ENCODE measurements around the gene CTNNA3. TPM values are rescaled to one million over a fixed set of nuclear protein-coding genes. Genes with fewer than 3 reads are reported as not detected.
A peak's percentile ranks its signal among the peaks of the same experiment; 100 is the strongest.
"Not testable (repeated sequence)": the region's sequence is repeated elsewhere in the genome, so short reads cannot be mapped to it uniquely, and the experiment has no call there.

The CTNNA3 gene
- total RNA-seq, 1 experiment from 2014 or later, result not detected

GRCh38 chr10:67549390-67549789 is 146.6 kb downstream of the CTNNA3 start:
- H3K27me3 ChIP-seq (ENCODE audit: low read length), result 0 out of 2 replicates have a peak, but pooled peaks cover 4% of the 10 kb centered on the region
- no peaks in the 10 kb centered on the region for H3K79me2 ChIP-seq (ENCODE audit: low read length)
- H3K27ac ChIP-seq (ENCODE audit: low read length), result no peak overlapping the region
- no peaks in the 10 kb centered on the region for H4K20me1 ChIP-seq (ENCODE audit: insufficient read depth, low read depth, low read length)
- H3K9me2 ChIP-seq (replicated peaks; ENCODE audit: insufficient read depth, low read length), result no peaks in the 10 kb centered on the region
- no peak overlapping the region for H3K9ac ChIP-seq (ENCODE audit: low read length)
- no peak overlapping the region for H3K4me2 ChIP-seq (ENCODE audit: low read depth, low read length, poor library complexity, severe bottlenecking)
- no peak overlapping the region for H3K4me3 ChIP-seq (ENCODE audit: low read length)
- no peaks in the 10 kb centered on the region for H3K4me1 ChIP-seq (ENCODE audit: low read length)
- H2AFZ ChIP-seq (ENCODE audit: low read length), result no peak overlapping the region
- no peaks in the 10 kb centered on the region for H3K9me3 ChIP-seq (ENCODE audit: low read length)
- H3K36me3 ChIP-seq (ENCODE audit: insufficient read depth, low read length), result no peaks in the 10 kb centered on the region
- DNase-seq, result no peak

- Histone ChIP-seq H3K4me2 (ENCODE audit: low read depth, low read length, poor library complexity, severe bottlenecking) (no peak overlapping the region), H3K9ac (ENCODE audit: low read length) (no peak overlapping the region), H3K27ac (ENCODE audit: low read length) (no peak overlapping the region), H3K36me3 (ENCODE audit: insufficient read depth, low read length) (no peaks in the 10 kb centered on the region), H2AFZ (ENCODE audit: low read length) (no peak overlapping the region), H3K9me3 (ENCODE audit: low read length) (no peaks in the 10 kb centered on the region), H3K79me2 (ENCODE audit: low read length) (no peaks in the 10 kb centered on the region), H3K9me2 (replicated peaks; ENCODE audit: insufficient read depth, low read length) (no peaks in the 10 kb centered on the region), H4K20me1 (ENCODE audit: insufficient read depth, low read depth, low read length) (no peaks in the 10 kb centered on the region), H3K4me1 (ENCODE audit: low read length) (no peaks in the 10 kb centered on the region), H3K27me3 (ENCODE audit: low read length) (no peaks in the 10 kb centered on the region), H3K4me3 (ENCODE audit: low read length) (no peak overlapping the region)
- DNase-seq, result no peak
These were observed 154.6 kb downstream of the CTNNA3 start for GRCh38 chr10:67541411-67541810.

GRCh38 chr10:67539312-67539711 is 156.7 kb downstream of the CTNNA3 start:
- Histone ChIP-seq H3K9me3 (ENCODE audit: low read length) (no peaks in the 10 kb centered on the region), H2AFZ (ENCODE audit: low read length) (no peak overlapping the region), H3K36me3 (ENCODE audit: insufficient read depth, low read length) (no peaks in the 10 kb centered on the region), H3K4me3 (ENCODE audit: low read length) (no peak overlapping the region), H3K27ac (ENCODE audit: low read length) (no peak overlapping the region), H3K27me3 (ENCODE audit: low read length) (no peaks in the 10 kb centered on the region), H3K9me2 (replicated peaks; ENCODE audit: insufficient read depth, low read length) (no peaks in the 10 kb centered on the region), H3K4me2 (ENCODE audit: low read depth, low read length, poor library complexity, severe bottlenecking) (no peak overlapping the region), H4K20me1 (ENCODE audit: insufficient read depth, low read depth, low read length) (no peaks in the 10 kb centered on the region), H3K79me2 (ENCODE audit: low read length) (no peaks in the 10 kb centered on the region), H3K4me1 (ENCODE audit: low read length) (no peaks in the 10 kb centered on the region), H3K9ac (ENCODE audit: low read length) (no peak overlapping the region)
- DNase-seq, result no peak

GRCh38 chr10:67537906-67538305 is 158.1 kb downstream of the CTNNA3 start:
- H3K79me2 ChIP-seq (ENCODE audit: low read length), result no peaks in the 10 kb centered on the region
- H3K36me3 ChIP-seq (ENCODE audit: insufficient read depth, low read length), result no peaks in the 10 kb centered on the region
- H2AFZ ChIP-seq (ENCODE audit: low read length), result no peak overlapping the region
- H3K27ac ChIP-seq (ENCODE audit: low read length), result no peak overlapping the region
- DNase-seq, result no peak
- no peaks in the 10 kb centered on the region for H4K20me1 ChIP-seq (ENCODE audit: insufficient read depth, low read depth, low read length)
- no peaks in the 10 kb centered on the region for H3K9me2 ChIP-seq (replicated peaks; ENCODE audit: insufficient read depth, low read length)
- no peak overlapping the region for H3K9ac ChIP-seq (ENCODE audit: low read length)
- H3K9me3 ChIP-seq (ENCODE audit: low read length), result no peaks in the 10 kb centered on the region
- no peak overlapping the region for H3K4me3 ChIP-seq (ENCODE audit: low read length)
- H3K4me1 ChIP-seq (ENCODE audit: low read length), result no peaks in the 10 kb centered on the region
- H3K4me2 ChIP-seq (ENCODE audit: low read depth, low read length, poor library complexity, severe bottlenecking), result no peak overlapping the region
- H3K27me3 ChIP-seq (ENCODE audit: low read length), result no peaks in the 10 kb centered on the region

GRCh38 chr10:67533376-67533775 is 162.6 kb downstream of the CTNNA3 start:
- H3K79me2 ChIP-seq (ENCODE audit: low read length), result no peaks in the 10 kb centered on the region
- no peak overlapping the region for H3K4me2 ChIP-seq (ENCODE audit: low read depth, low read length, poor library complexity, severe bottlenecking)
- H3K27me3 ChIP-seq (ENCODE audit: low read length), result no peaks in the 10 kb centered on the region
- H2AFZ ChIP-seq (ENCODE audit: low read length), result no peak overlapping the region
- H4K20me1 ChIP-seq (ENCODE audit: insufficient read depth, low read depth, low read length), result no peaks in the 10 kb centered on the region
- no peaks in the 10 kb centered on the region for H3K4me1 ChIP-seq (ENCODE audit: low read length)
- no peak overlapping the region for H3K9ac ChIP-seq (ENCODE audit: low read length)
- no peak overlapping the region for H3K4me3 ChIP-seq (ENCODE audit: low read length)
- no peaks in the 10 kb centered on the region for H3K9me2 ChIP-seq (replicated peaks; ENCODE audit: insufficient read depth, low read length)
- H3K36me3 ChIP-seq (ENCODE audit: insufficient read depth, low read length), result no peaks in the 10 kb centered on the region
- no peak overlapping the region for H3K27ac ChIP-seq (ENCODE audit: low read length)
- no peaks in the 10 kb centered on the region for H3K9me3 ChIP-seq (ENCODE audit: low read length)
- no peak for DNase-seq

GRCh38 chr10:67530990-67531389 is 165.0 kb downstream of the CTNNA3 start:
- H3K27ac ChIP-seq (ENCODE audit: low read length); H3K9me3 ChIP-seq (ENCODE audit: low read length): not testable (repeated sequence)
- DNase-seq, result peak; percentile 46

GRCh38 chr10:67527351-67527750 is 168.6 kb downstream of the CTNNA3 start:
- Histone ChIP-seq H2AFZ (ENCODE audit: low read length) (no peak overlapping the region), H3K4me2 (ENCODE audit: low read depth, low read length, poor library complexity, severe bottlenecking) (no peak overlapping the region), H3K27me3 (ENCODE audit: low read length) (no peaks in the 10 kb centered on the region), H3K9ac (ENCODE audit: low read length) (no peak overlapping the region), H3K27ac (ENCODE audit: low read length) (no peak overlapping the region), H3K79me2 (ENCODE audit: low read length) (no peaks in the 10 kb centered on the region), H3K4me1 (ENCODE audit: low read length) (no peaks in the 10 kb centered on the region), H3K9me3 (ENCODE audit: low read length) (no peaks in the 10 kb centered on the region), H3K4me3 (ENCODE audit: low read length) (no peak overlapping the region), H4K20me1 (ENCODE audit: insufficient read depth, low read depth, low read length) (no peaks in the 10 kb centered on the region), H3K36me3 (ENCODE audit: insufficient read depth, low read length) (no peaks in the 10 kb centered on the region), H3K9me2 (replicated peaks; ENCODE audit: insufficient read depth, low read length) (no peaks in the 10 kb centered on the region)
- no peak for DNase-seq

More at GRCh38 chr10:67530990-67531389, 165.0 kb downstream of the CTNNA3 start:
- H2AFZ ChIP-seq (ENCODE audit: low read length); H3K4me2 ChIP-seq (ENCODE audit: low read depth, low read length, poor library complexity, severe bottlenecking); H3K4me3 ChIP-seq (ENCODE audit: low read length); H3K27me3 ChIP-seq (ENCODE audit: low read length); H3K36me3 ChIP-seq (ENCODE audit: insufficient read depth, low read length); H3K9me2 ChIP-seq (replicated peaks; ENCODE audit: insufficient read depth, low read length); H3K79me2 ChIP-seq (ENCODE audit: low read length); H3K9ac ChIP-seq (ENCODE audit: low read length); H4K20me1 ChIP-seq (ENCODE audit: insufficient read depth, low read depth, low read length); H3K4me1 ChIP-seq (ENCODE audit: low read length): not testable (repeated sequence)

- no peak overlapping the region for H3K4me2 ChIP-seq (ENCODE audit: low read depth, low read length, poor library complexity, severe bottlenecking)
- H3K27me3 ChIP-seq (ENCODE audit: low read length), result no peaks in the 10 kb centered on the region
- H3K36me3 ChIP-seq (ENCODE audit: insufficient read depth, low read length), result no peaks in the 10 kb centered on the region
- H3K9ac ChIP-seq (ENCODE audit: low read length), result no peak overlapping the region
- H3K79me2 ChIP-seq (ENCODE audit: low read length), result no peaks in the 10 kb centered on the region
- H3K4me1 ChIP-seq (ENCODE audit: low read length), result no peaks in the 10 kb centered on the region
- H2AFZ ChIP-seq (ENCODE audit: low read length), result no peak overlapping the region
- no peak for DNase-seq
- no peak overlapping the region for H3K4me3 ChIP-seq (ENCODE audit: low read length)
- H3K9me3 ChIP-seq (ENCODE audit: low read length), result no peaks in the 10 kb centered on the region
- H3K27ac ChIP-seq (ENCODE audit: low read length), result no peak overlapping the region
- H3K9me2 ChIP-seq (replicated peaks; ENCODE audit: insufficient read depth, low read length), result no peaks in the 10 kb centered on the region
- no peaks in the 10 kb centered on the region for H4K20me1 ChIP-seq (ENCODE audit: insufficient read depth, low read depth, low read length)
These were observed 174.4 kb downstream of the CTNNA3 start for GRCh38 chr10:67521546-67521945.

All from Karpas-422 (cell line).